Activated CD4-positive, alpha-beta memory T cell treated with anti-CD3 and anti-CD28 coated beads for 36 hours (primary cell): Measurements from ENCODE around the gene ACP4. TPM values are rescaled to one million over a fixed set of nuclear protein-coding genes. Genes with fewer than 3 reads are reported as not detected.

Source experiments
- CTCF ChIA-PET: fragments of 350-600 bp; sonication (Branson Sonifier 250); formaldehyde crosslinking; loops from one replicate; lab custom pipeline; 2021; ENCODE audit warnings: antibody characterized with exemption, inconsistent platforms; lab: Charles Lee
- POLR2A ChIA-PET: fragments of 350-600 bp; sonication (Branson Sonifier 250); formaldehyde crosslinking; loops from one replicate; lab custom pipeline; 2021; ENCODE audit warnings: antibody characterized with exemption; lab: Charles Lee
- DNase-seq: peaks from one replicate; pipeline ENCODE4 v3.0.0-alpha.2; 2020
- H3K27ac Mint-ChIP-seq: one replicate; pipeline ENCODE4 v1.8.0; 2021; ENCODE audit warnings: mixed read lengths
- H3K27me3 Mint-ChIP-seq: one replicate; pipeline ENCODE4 v1.8.0; 2021; ENCODE audit warnings: mixed read lengths
- H3K36me3 Mint-ChIP-seq: one replicate; pipeline ENCODE4 v1.8.0; 2021; ENCODE audit warnings: mixed read lengths
- H3K4me1 Mint-ChIP-seq: one replicate; pipeline ENCODE4 v1.8.0; 2021; ENCODE audit warnings: low read depth, mixed read lengths
- H3K4me3 Mint-ChIP-seq: one replicate; pipeline ENCODE4 v1.8.0; 2021; ENCODE audit warnings: mild to moderate bottlenecking, mixed read lengths
- H3K9me3 Mint-ChIP-seq: one replicate; pipeline ENCODE4 v1.8.0; 2021; ENCODE audit warnings: mixed read lengths
- intact Hi-C: fragments of 100-400 bp; cut with micrococcal nuclease; formaldehyde crosslinking; loops from one replicate; pipeline ENCODE4 v1.15.1; 2023
- total RNA-seq, 2 experiments: library from RNA; stranded (reverse); gene quantifications; one replicate each; pipeline ENCODE4 v1.2.3, GENCODE V29; 2021

Gene ACP4
- total RNA-seq, 2 experiments from 2014 or later = not detected

GRCh38 chr19:50818859-50819472 lies 28.8 kb downstream of the ACP4 start:
- peaks cover 68% of the 10 kb centered on the region for H3K27me3 Mint-ChIP-seq
- H3K36me3 Mint-ChIP-seq = no peaks in the 10 kb centered on the region
- ChIA-PET CTCF (interaction anchor here (1.5 kb wide), 1 partner anchor 16 kb away, joined by 3 read pairs; no protein-coding TSS in a partner anchor), POLR2A (interaction anchor here (2.4 kb wide), 1 partner anchor 14 kb away, joined by 7 read pairs; no protein-coding TSS in a partner anchor)
- DNase-seq = no peak
- H3K4me3 Mint-ChIP-seq = peak overlapping the region; percentile 50
- intact Hi-C loops = loop anchor here (5.0 kb wide), 1 partner anchor 437 kb away; the partner anchor contains the start of gene POLD1
- H3K9me3 Mint-ChIP-seq = no peaks in the 10 kb centered on the region
- H3K27ac Mint-ChIP-seq = no peak overlapping the region
- H3K4me1 Mint-ChIP-seq = peaks cover 41% of the 10 kb centered on the region

- Mint-ChIP-seq H3K9me3 (no peaks in the 10 kb centered on the region), H3K36me3 (no peaks in the 10 kb centered on the region), H3K27me3 (peaks cover 69% of the 10 kb centered on the region), H3K27ac (no peak overlapping the region), H3K4me1 (peaks cover 41% of the 10 kb centered on the region), H3K4me3 (no peak overlapping the region)
- DNase-seq = no peak
- intact Hi-C loops = loop anchor here (5.0 kb wide), 1 partner anchor 437 kb away; the partner anchor contains the start of gene POLD1
- ChIA-PET CTCF (interaction anchor here (1.5 kb wide), 1 partner anchor 15 kb away, joined by 3 read pairs; no protein-coding TSS in a partner anchor), POLR2A (interaction anchor here (1.4 to 2.2 kb wide), 2 partner anchors 15 to 23 kb away, joined by 4 to 9 read pairs; no protein-coding TSS in a partner anchor)
These were observed 29.4 kb downstream of the ACP4 start for GRCh38 chr19:50819636-50820035.

- Mint-ChIP-seq H3K4me3 (no peak overlapping the region), H3K27ac (no peak overlapping the region), H3K4me1 (peaks cover 41% of the 10 kb centered on the region), H3K9me3 (no peaks in the 10 kb centered on the region), H3K27me3 (peaks cover 64% of the 10 kb centered on the region), H3K36me3 (no peaks in the 10 kb centered on the region)
- CTCF ChIA-PET = interaction anchor here (1.7 kb wide), 1 partner anchor 102 kb away, joined by 5 read pairs; no protein-coding TSS in a partner anchor
- intact Hi-C loops = no loop called here
- POLR2A ChIA-PET = interaction anchor here (0.9 to 2.2 kb wide), 3 partner anchors 11 to 24 kb away, joined by 3 to 9 read pairs (median 4); no protein-coding TSS in a partner anchor
- DNase-seq = no peak
These were observed 29.9 kb downstream of the ACP4 start for GRCh38 chr19:50820086-50820485.

GRCh38 chr19:50820549-50821247 lies 30.5 kb downstream of the ACP4 start:
- peaks cover 41% of the 10 kb centered on the region for H3K4me1 Mint-ChIP-seq
- H3K4me3 Mint-ChIP-seq = peak overlapping the region; percentile 1
- peaks cover 60% of the 10 kb centered on the region for H3K27me3 Mint-ChIP-seq
- ChIA-PET CTCF (interaction anchor here (1.7 kb wide), 1 partner anchor 101 kb away, joined by 5 read pairs; no protein-coding TSS in a partner anchor), POLR2A (interaction anchor here (0.9 to 2.2 kb wide), 3 partner anchors 11 to 24 kb away, joined by 3 to 9 read pairs (median 4); no protein-coding TSS in a partner anchor)
- DNase-seq = no peak
- intact Hi-C loops = no loop called here
- H3K36me3 Mint-ChIP-seq = no peaks in the 10 kb centered on the region
- H3K9me3 Mint-ChIP-seq = no peaks in the 10 kb centered on the region
- H3K27ac Mint-ChIP-seq = no peak overlapping the region

- Mint-ChIP-seq H3K4me1 (peaks cover 40% of the 10 kb centered on the region), H3K27me3 (peaks cover 59% of the 10 kb centered on the region), H3K9me3 (no peaks in the 10 kb centered on the region), H3K4me3 (no peak overlapping the region), H3K36me3 (no peaks in the 10 kb centered on the region), H3K27ac (no peak overlapping the region)
- no peak for DNase-seq
- ChIA-PET POLR2A (interaction anchor here (2.2 kb wide), 1 partner anchor 25 kb away, joined by 9 read pairs; no protein-coding TSS in a partner anchor), CTCF (interaction anchor here (1.7 kb wide), 1 partner anchor 101 kb away, joined by 5 read pairs; no protein-coding TSS in a partner anchor)
- intact Hi-C loops = no loop called here
These were observed 31.0 kb downstream of the ACP4 start for GRCh38 chr19:50821248-50821612.

- Mint-ChIP-seq H3K9me3 (no peaks in the 10 kb centered on the region), H3K27me3 (peaks cover 60% of the 10 kb centered on the region), H3K4me1 (peaks cover 36% of the 10 kb centered on the region), H3K4me3 (no peak overlapping the region), H3K36me3 (no peaks in the 10 kb centered on the region), H3K27ac (no peak overlapping the region)
- ChIA-PET POLR2A (interaction anchor here (0.5 to 2.2 kb wide), 2 partner anchors 25 to 436 kb away, joined by 3 to 9 read pairs; no protein-coding TSS in a partner anchor), CTCF (interaction anchor here (1.7 kb wide), 1 partner anchor 100 kb away, joined by 5 read pairs; no protein-coding TSS in a partner anchor)
- intact Hi-C loops = no loop called here
- DNase-seq = no peak
These were observed 31.4 kb downstream of the ACP4 start for GRCh38 chr19:50821622-50822021.

GRCh38 chr19:50822661-50823208 lies 32.5 kb downstream of the ACP4 start:
- Mint-ChIP-seq H3K4me3 (no peak overlapping the region), H3K36me3 (no peaks in the 10 kb centered on the region), H3K27ac (no peak overlapping the region), H3K9me3 (no peaks in the 10 kb centered on the region), H3K27me3 (peaks cover 62% of the 10 kb centered on the region), H3K4me1 (peaks cover 26% of the 10 kb centered on the region)
- CTCF ChIA-PET = no interaction called here
- DNase-seq = no peak
- POLR2A ChIA-PET = no interaction called here
- intact Hi-C loops = no loop called here

GRCh38 chr19:50823389-50824042 lies 33.3 kb downstream of the ACP4 start, which contains the start of gene KLK1:
TSS of gene KLK1 (minus strand) at chr19:50823787. CDS start at chr19:50823748, 39 bp downstream.
- POLR2A ChIA-PET = no interaction called here
- H3K27ac Mint-ChIP-seq = no peak within 1 kb of the TSS

GRCh38 chr19:50826492-50827240 lies 36.5 kb downstream of the ACP4 start:
- Mint-ChIP-seq H3K9me3 (no peaks in the 10 kb centered on the region), H3K36me3 (no peaks in the 10 kb centered on the region), H3K4me1 (no peaks in the 10 kb centered on the region), H3K4me3 (no peak overlapping the region), H3K27ac (no peak overlapping the region), H3K27me3 (peaks cover 47% of the 10 kb centered on the region)
- no peak for DNase-seq
- ChIA-PET CTCF (no interaction called here), POLR2A (no interaction called here)
- intact Hi-C loops = no loop called here

More at GRCh38 chr19:50823389-50824042, 33.3 kb downstream of the ACP4 start, which contains the start of gene KLK1:
- Mint-ChIP-seq H3K9me3 (no peaks in the 10 kb centered on the region), H3K4me1 (peaks cover 20% of the 10 kb centered on the region), H3K4me3 (no peak within 1 kb of the TSS), H3K36me3 (no peaks in the 10 kb centered on the region), H3K27me3 (peaks cover 61% of the 10 kb centered on the region)
- intact Hi-C loops = no loop called here
- CTCF ChIA-PET = no interaction called here
- no peak for DNase-seq

GRCh38 chr19:50827476-50827875 lies 37.3 kb downstream of the ACP4 start:
- Mint-ChIP-seq H3K9me3 (no peaks in the 10 kb centered on the region), H3K27ac (no peak overlapping the region), H3K4me1 (no peaks in the 10 kb centered on the region), H3K36me3 (no peaks in the 10 kb centered on the region), H3K4me3 (no peak overlapping the region), H3K27me3 (peaks cover 39% of the 10 kb centered on the region)
- ChIA-PET POLR2A (no interaction called here), CTCF (no interaction called here)
- intact Hi-C loops = no loop called here
- no peak for DNase-seq

GRCh38 chr19:50829801-50830200 lies 39.6 kb downstream of the ACP4 start:
- ChIA-PET CTCF (no interaction called here), POLR2A (no interaction called here)
- Mint-ChIP-seq H3K9me3 (no peaks in the 10 kb centered on the region), H3K27ac (no peak overlapping the region), H3K4me3 (no peak overlapping the region), H3K36me3 (no peaks in the 10 kb centered on the region), H3K27me3 (peaks cover 41% of the 10 kb centered on the region), H3K4me1 (no peaks in the 10 kb centered on the region)
- intact Hi-C loops = no loop called here
- DNase-seq = no peak
